Thoracic aorta (tissue), 2 donors: ENCODE measurements around the gene FHIT. TPM values are rescaled to one million over a fixed set of nuclear protein-coding genes. Genes with fewer than 3 reads are reported as not detected.

ENCODE experiments used
- ATAC-seq: fragments of 150-250 bp; one replicate; pipeline ENCODE4 v1.8.0; 2017; ENCODE audit warnings: low read depth; ENCODE audit not compliant: insufficient number of reproducible peaks, low FRiP score
- DNase-seq: peaks from one replicate; pipeline ENCODE4 v3.0.0-alpha.2; 2020; ENCODE audit warnings: low spot score
- H3K27ac ChIP-seq, 2 donors: fragments of 200-600 bp; sonication (generic); 1 replicate in 1 of 2; 2 replicates in 1 of 2; pipeline ENCODE4 v1.5.1; 2016; ENCODE audit warnings: mild to moderate bottlenecking in 2 of 2, moderate library complexity in 2 of 2
- H3K27me3 ChIP-seq: fragments of 200-600 bp; sonication (generic); replicated peaks from 2 replicates; pipeline ENCODE4 v1.6.0; 2016; ENCODE audit warnings: mild to moderate bottlenecking; ENCODE audit not compliant: insufficient read depth
- H3K36me3 ChIP-seq: fragments of 200-600 bp; sonication (generic); one replicate; pipeline ENCODE4 v1.5.1; 2016
- H3K4me1 ChIP-seq, 2 donors: fragments of 200-600 bp; sonication (generic); 1 replicate in 1 of 2; 2 replicates in 1 of 2; pipeline versions ENCODE4 v1.5.1 to v1.6.0; 2016; ENCODE audit warnings: low read depth in 2 of 2, mild to moderate bottlenecking in 1 of 2; ENCODE audit not compliant: control insufficient read depth in 1 of 2
- H3K4me3 ChIP-seq: fragments of 200-600 bp; sonication (generic); 2 replicates; pipeline ENCODE4 v1.5.1; 2016; ENCODE audit warnings: mild to moderate bottlenecking
- H3K9me3 ChIP-seq: fragments of 200-600 bp; sonication (generic); 2 replicates; pipeline ENCODE4 v1.5.1; 2016
- CTCF ChIP-seq: fragments of 200-600 bp; sonication (generic); IDR thresholded peaks from one replicate; pipeline ENCODE4 v1.5.1; 2019; ENCODE audit warnings: antibody characterized with exemption
- total RNA-seq, 2 donors: library from RNA; depleted of rRNA; stranded (reverse); fragments of >200 nt; gene quantifications; one replicate each; pipeline versions ENCODE4 v1.1.0 to v1.2.3, GENCODE V29; 2016

FHIT gene
- total RNA-seq, 2 donors from 2014 or later = 2.0 to 2.3 TPM

DNA sequence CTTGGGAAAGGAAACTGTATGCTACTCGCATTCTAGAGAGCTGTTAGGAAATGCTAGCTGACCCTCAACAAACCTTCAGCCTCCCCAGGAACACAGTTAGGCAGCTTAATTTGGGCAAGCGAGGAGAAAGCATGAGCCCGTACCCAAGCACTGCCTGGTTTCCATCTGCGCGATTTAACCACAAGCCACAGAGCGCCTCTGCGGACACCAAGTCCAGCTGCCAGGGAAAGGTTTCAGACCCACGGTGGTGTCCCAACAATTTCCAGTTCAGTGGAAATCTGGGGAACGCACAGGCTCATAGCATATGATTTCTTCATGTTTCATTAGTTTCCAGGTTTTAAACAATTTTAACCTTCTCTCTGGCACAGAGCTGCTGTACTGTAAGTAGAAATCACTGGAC lies 617.6 kb downstream of the FHIT start:
- Histone ChIP-seq H3K9me3 (no peaks in the 10 kb centered on the region), H3K4me3 (no peak overlapping the region), H3K27me3 (no peaks in the 10 kb centered on the region), H3K4me1 (no peaks in the 10 kb centered on the region), H3K27ac (no peak overlapping the region), H3K36me3 (no peaks in the 10 kb centered on the region)
- DNase-seq (no peak), ATAC-seq (no peak)
- no peak for TF ChIP-seq CTCF

DNA sequence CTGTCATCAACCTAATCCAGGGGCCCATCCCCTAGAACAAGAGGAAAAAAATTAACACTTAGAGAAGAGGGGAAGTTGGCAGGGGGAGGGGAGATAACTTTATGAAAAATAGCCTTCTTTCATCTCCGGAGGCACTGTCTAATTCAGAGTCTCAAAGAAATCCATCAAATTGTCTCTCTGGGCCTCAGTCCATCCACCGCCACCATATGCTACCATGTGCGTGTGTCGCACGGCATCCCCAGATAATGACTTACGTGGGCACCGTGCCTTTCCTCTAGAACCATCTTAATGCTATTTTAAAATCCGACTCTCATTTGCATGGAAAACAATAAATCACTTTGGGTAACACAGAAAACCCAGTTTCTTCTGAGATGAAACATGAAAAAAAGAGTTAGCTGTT lies 619.7 kb downstream of the FHIT start:
- Histone ChIP-seq H3K4me3 (no peak overlapping the region), H3K27ac (no peak overlapping the region), H3K27me3 (no peaks in the 10 kb centered on the region), H3K9me3 (no peaks in the 10 kb centered on the region), H3K4me1 (no peaks in the 10 kb centered on the region), H3K36me3 (no peaks in the 10 kb centered on the region)
- TF ChIP-seq CTCF = no peak
- no peak for ATAC-seq
- no peak for DNase-seq

DNA sequence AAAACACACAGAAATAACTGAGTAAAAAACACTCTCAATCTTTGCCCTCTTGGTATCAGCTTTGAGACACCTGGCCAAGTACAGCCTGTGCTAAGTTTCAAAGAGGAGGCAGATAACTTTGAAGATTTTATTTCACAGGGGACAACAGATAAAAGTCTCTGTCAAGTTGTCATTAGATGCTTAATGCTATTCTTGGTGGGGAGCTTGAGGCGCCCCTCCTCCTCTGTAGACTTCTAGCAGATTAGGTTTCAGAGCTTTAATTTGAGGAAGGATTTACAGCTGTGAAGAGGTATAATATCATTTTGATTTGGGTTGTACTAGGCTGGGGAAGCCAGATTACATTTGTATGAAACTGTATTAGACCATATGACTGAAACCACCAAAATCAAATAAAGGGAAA lies 620.3 kb downstream of the FHIT start:
- ATAC-seq (no peak), DNase-seq (no peak)
- no peak overlapping the region for H3K4me3 ChIP-seq
- H3K36me3 ChIP-seq = no peaks in the 10 kb centered on the region
- H3K4me1 ChIP-seq = no peaks in the 10 kb centered on the region
- TF ChIP-seq CTCF = no peak
- H3K27me3 ChIP-seq = no peaks in the 10 kb centered on the region
- no peak overlapping the region for H3K27ac ChIP-seq
- H3K9me3 ChIP-seq = no peaks in the 10 kb centered on the region

DNA sequence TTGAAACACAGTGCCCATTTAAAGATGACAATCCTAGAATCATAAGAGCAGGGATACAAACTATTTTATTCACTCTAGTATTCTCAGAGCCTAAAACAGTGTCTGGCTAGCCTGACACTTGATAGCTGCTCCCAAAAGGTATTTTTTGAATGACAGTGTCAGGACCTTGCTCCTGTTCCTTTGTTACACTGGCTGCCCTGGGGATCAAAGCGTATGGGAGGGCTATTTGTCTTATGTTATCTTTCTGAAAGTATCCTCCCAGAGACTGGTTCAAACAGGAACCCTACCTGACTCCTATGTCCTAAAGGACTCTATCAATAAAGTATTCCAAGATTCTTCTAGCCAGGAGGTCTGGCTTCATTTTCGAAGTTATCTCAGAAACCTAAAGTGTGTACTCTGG lies 621.4 kb downstream of the FHIT start:
- Histone ChIP-seq H3K9me3 (no peaks in the 10 kb centered on the region), H3K36me3 (no peaks in the 10 kb centered on the region), H3K4me1 (no peaks in the 10 kb centered on the region), H3K27me3 (no peaks in the 10 kb centered on the region), H3K4me3 (no peak overlapping the region), H3K27ac (no peak overlapping the region)
- ATAC-seq = no peak
- no peak for TF ChIP-seq CTCF
- no peak for DNase-seq

DNA sequence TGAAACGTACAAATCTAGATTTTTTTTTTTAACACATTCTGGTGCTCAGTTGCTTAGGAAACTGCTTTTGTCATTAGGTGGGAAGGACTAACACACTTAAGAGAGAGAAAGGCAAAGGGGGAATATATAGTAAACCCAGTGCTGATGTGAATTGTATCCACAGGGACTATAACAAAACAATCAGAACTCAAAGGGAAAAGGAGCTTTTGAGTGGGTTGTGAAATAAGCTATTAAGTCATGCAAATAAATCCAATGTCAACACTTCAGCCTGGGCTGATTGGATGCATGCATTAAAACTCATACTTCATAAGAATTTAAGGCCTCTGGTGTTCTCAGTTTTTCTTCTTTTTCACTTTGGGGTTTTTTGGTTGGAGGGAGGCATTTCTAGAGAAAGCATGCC lies 628.9 kb downstream of the FHIT start:
- H3K27ac ChIP-seq = no peak overlapping the region
- ATAC-seq (no peak), DNase-seq (no peak)
- no peak for TF ChIP-seq CTCF
- H3K4me1 ChIP-seq = no peaks in the 10 kb centered on the region
- H3K4me3 ChIP-seq = no peak overlapping the region
- H3K27me3 ChIP-seq = no peaks in the 10 kb centered on the region
- no peaks in the 10 kb centered on the region for H3K9me3 ChIP-seq
- no peaks in the 10 kb centered on the region for H3K36me3 ChIP-seq
